BLaER1 (cell line): ENCODE results near the gene NRARP.

Experiments used
- H3K27ac ChIP-seq: shearing (Covaris generic); formaldehyde crosslinking; 2 replicates; pipeline ENCODE4 v1.8.1; 2022
- H3K27me3 ChIP-seq: shearing (Covaris generic); formaldehyde crosslinking; 2 replicates; pipeline ENCODE4 v1.8.1; 2022
- H3K36me3 ChIP-seq: shearing (Covaris generic); formaldehyde crosslinking; 2 replicates; pipeline ENCODE4 v1.8.1; 2022
- H3K4me1 ChIP-seq: shearing (Covaris generic); formaldehyde crosslinking; 2 replicates; pipeline ENCODE4 v1.8.1; 2022
- H3K4me2 ChIP-seq: shearing (Covaris generic); formaldehyde crosslinking; 2 replicates; pipeline ENCODE4 v1.8.1; 2022
- H3K4me3 ChIP-seq: shearing (Covaris generic); formaldehyde crosslinking; 2 replicates; pipeline ENCODE4 v1.8.1; 2022
- H3K9ac ChIP-seq: shearing (Covaris generic); formaldehyde crosslinking; 2 replicates; pipeline ENCODE4 v1.8.1; 2022
- H3K9me3 ChIP-seq: shearing (Covaris generic); formaldehyde crosslinking; 2 replicates; pipeline ENCODE4 v1.8.1; 2022
- H4K20me1 ChIP-seq: shearing (Covaris generic); formaldehyde crosslinking; 2 replicates; pipeline ENCODE4 v1.8.1; 2022
- Cebpa-rat ChIP-seq: shearing (Covaris generic); IDR thresholded peaks from 2 replicates; pipeline ENCODE4 v1.8.1; 2022

The NRARP gene

DNA sequence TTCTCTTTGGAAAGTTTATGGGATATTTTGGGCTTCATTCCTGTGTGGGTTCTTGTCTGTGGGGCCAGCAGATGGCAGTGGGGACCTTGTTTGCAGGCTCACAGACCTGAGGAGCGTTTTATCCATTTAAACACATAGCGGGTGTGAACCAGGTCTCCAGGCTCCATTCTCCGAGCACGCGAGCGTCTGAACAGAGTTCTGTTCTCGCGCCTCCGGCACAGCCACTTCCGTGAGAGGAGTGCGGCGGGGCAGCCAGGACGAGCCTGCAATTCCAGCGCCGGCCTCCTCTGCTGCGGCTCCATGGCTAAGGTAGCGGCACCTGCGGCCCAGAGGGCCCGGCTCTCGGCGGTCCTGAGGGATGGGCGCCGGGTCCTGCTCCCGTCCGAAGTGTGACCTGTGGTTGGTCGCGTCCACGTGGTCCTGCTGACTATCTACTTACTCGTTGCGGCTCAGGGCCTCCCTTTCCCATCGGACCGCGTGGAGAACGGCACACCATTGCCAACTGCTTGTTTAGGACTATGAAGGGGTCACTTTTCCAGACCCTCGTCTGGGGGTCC, 7.3 kb downstream of the NRARP start:
- no peak for TF ChIP-seq Cebpa-rat
- Histone ChIP-seq H3K27ac (no peak overlapping the region), H3K27me3 (peaks cover 42% of the 10 kb centered on the region), H3K9me3 (no peaks in the 10 kb centered on the region), H3K4me2 (peak overlapping the region; percentile 87), H3K9ac (no peak overlapping the region), H3K4me3 (peak overlapping the region; percentile 71), H3K4me1 (peaks cover 45% of the 10 kb centered on the region), H3K36me3 (peaks cover 9% of the 10 kb centered on the region), H4K20me1 (peaks cover 35% of the 10 kb centered on the region)

GRCh38 chr9:137294091-137294680, 7.9 kb downstream of the NRARP start:
- peaks cover 30% of the 10 kb centered on the region for H4K20me1 ChIP-seq
- H3K9ac ChIP-seq, result no peak overlapping the region
- H3K4me3 ChIP-seq, result no peak overlapping the region
- peaks cover 40% of the 10 kb centered on the region for H3K4me1 ChIP-seq
- peaks cover 36% of the 10 kb centered on the region for H3K27me3 ChIP-seq
- no peak for TF ChIP-seq Cebpa-rat
- H3K36me3 ChIP-seq, result peaks cover 7% of the 10 kb centered on the region
- no peaks in the 10 kb centered on the region for H3K9me3 ChIP-seq
- 0 out of 2 replicates have a peak overlapping the region, but pooled peaks have one; percentile 87 for H3K4me2 ChIP-seq
- no peak overlapping the region for H3K27ac ChIP-seq

- Histone ChIP-seq H3K4me2 (no peak overlapping the region), H4K20me1 (peaks cover 24% of the 10 kb centered on the region), H3K27ac (no peak overlapping the region), H3K27me3 (peaks cover 30% of the 10 kb centered on the region), H3K4me1 (peaks cover 34% of the 10 kb centered on the region), H3K36me3 (peaks cover under 1% of the 10 kb centered on the region; the same call in 1 of the 2 replicates), H3K4me3 (no peak overlapping the region), H3K9me3 (no peaks in the 10 kb centered on the region), H3K9ac (no peak overlapping the region)
- no peak for TF ChIP-seq Cebpa-rat
Measured at GRCh38 chr9:137293482-137294090, 8.5 kb downstream of the NRARP start.

DNA sequence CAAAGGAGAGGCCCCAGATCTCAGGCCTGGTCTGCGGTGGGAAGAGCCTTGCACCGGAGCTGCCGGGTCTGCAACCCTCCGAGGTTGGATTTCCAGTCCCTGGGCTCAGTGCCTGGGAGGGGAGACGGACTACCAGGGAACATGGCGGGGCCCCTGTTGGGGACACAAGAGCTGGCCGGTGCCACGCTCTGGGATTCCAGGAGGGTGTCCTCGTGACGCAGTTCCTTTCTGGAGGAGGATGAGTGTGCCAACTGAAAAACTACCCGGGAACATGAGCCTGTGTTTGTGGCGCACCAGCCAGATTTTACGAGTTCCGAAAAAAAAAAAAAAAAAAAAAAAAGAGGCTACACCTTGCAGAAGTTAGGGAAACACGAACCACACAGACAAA, 9.0 kb downstream of the NRARP start:
- Histone ChIP-seq H3K4me2 (no peak overlapping the region), H3K4me1 (peaks cover 29% of the 10 kb centered on the region), H4K20me1 (peaks cover 19% of the 10 kb centered on the region), H3K9me3 (no peaks in the 10 kb centered on the region), H3K27me3 (peaks cover 26% of the 10 kb centered on the region), H3K36me3 (no peaks in the 10 kb centered on the region), H3K9ac (no peak overlapping the region), H3K27ac (no peak overlapping the region), H3K4me3 (no peak overlapping the region)
- no peak for TF ChIP-seq Cebpa-rat

DNA sequence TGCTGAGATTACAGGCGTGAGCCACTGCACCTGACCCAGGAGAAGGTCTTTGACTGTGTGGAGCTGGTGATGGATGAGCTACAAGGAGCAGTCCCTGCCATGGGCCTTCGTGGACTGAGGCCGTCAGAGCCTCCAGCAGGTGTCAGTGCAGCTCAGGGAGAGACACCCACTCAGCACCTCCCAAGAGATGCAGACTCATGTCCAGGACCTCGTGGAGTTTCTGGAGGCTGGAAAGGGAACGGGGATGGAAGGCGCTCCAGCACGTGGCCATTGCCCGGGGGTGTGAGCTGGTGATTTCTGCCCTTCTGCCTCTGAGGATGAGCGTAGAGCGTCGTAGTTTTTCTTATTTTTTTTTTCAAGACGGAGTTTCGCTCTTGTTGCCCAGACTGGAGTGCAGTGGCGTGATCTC, 15.1 kb downstream of the NRARP start:
- Histone ChIP-seq H3K4me3 (no peak overlapping the region), H3K27ac (no peak overlapping the region), H3K27me3 (no peaks in the 10 kb centered on the region), H4K20me1 (no peaks in the 10 kb centered on the region), H3K4me1 (peaks cover 32% of the 10 kb centered on the region), H3K4me2 (peak overlapping the region; percentile 19), H3K9ac (no peak overlapping the region), H3K9me3 (peaks cover 5% of the 10 kb centered on the region; the same call in 1 of the 2 replicates), H3K36me3 (no peaks in the 10 kb centered on the region)
- no peak for TF ChIP-seq Cebpa-rat

- H3K27ac ChIP-seq, result peak overlapping the region; percentile 65
- peaks cover 75% of the 10 kb centered on the region for H3K4me1 ChIP-seq
- H3K9ac ChIP-seq, result 0 out of 2 replicates have a peak overlapping the region, but pooled peaks have one; percentile 41
- peak overlapping the region; percentile 92 for H3K4me2 ChIP-seq
- H3K9me3 ChIP-seq, result peaks cover 5% of the 10 kb centered on the region; the same call in 1 of the 2 replicates
- peaks cover 5% of the 10 kb centered on the region; the same call in 1 of the 2 replicates for H4K20me1 ChIP-seq
- TF ChIP-seq Cebpa-rat, result no peak
- H3K36me3 ChIP-seq, result peaks cover 16% of the 10 kb centered on the region; the same call in 1 of the 2 replicates
- peak overlapping the region; percentile 57 for H3K4me3 ChIP-seq
- H3K27me3 ChIP-seq, result no peaks in the 10 kb centered on the region
Measured at GRCh38 chr9:137281345-137282116, 20.5 kb downstream of the NRARP start.

DNA sequence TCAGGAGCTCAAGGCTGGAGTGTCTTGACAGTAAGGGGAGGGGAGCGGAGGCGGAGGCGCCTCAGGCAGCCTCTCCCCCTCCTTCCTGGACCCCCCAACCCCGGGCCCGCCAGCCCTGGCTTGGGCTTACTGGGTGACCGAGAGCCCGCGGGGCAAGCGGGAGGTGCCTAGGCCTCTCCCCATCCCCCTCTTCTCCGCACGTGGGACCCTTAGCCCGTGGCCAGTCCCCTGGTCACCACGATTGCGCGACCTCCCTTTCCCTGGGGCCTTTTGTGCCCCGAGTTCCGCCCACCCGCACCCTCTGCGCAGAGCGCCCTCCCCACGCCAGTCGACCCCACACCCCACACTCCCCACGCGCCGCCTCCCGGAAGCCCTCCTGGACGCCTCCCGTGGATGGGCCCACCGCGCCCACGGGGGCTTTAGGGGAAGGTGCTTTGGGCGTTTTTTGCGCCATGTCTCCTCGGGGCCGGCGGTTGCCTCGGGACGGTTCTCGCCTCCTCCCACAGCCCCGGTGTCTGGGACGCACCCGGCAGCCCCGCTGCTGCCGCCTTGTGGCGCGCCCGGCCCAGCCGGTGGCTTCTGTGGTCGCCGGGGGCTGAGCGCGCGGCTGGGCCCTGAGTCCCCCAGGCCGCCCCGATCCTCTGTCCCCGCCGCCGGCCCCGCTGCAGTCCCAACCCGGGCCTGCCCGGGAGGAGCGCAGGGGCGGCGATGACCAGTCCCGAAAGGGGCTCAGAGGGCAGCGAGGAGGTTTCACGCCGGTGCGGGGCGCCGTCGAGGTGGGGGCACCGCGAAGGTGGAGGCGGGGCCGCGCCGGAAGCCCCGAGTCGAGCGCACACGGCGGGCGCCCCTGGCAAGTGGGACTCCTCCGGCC, 21.4 kb downstream of the NRARP start:
- peaks cover 5% of the 10 kb centered on the region; the same call in 1 of the 2 replicates for H3K9me3 ChIP-seq
- H3K4me2 ChIP-seq, result peak overlapping the region; percentile 92
- H3K27me3 ChIP-seq, result no peaks in the 10 kb centered on the region
- peaks cover 78% of the 10 kb centered on the region for H3K4me1 ChIP-seq
- H3K4me3 ChIP-seq, result peak overlapping the region; percentile 57
- H4K20me1 ChIP-seq, result peaks cover 5% of the 10 kb centered on the region; the same call in 1 of the 2 replicates
- H3K36me3 ChIP-seq, result peaks cover 16% of the 10 kb centered on the region; the same call in 1 of the 2 replicates
- H3K9ac ChIP-seq, result 0 out of 2 replicates have a peak overlapping the region, but pooled peaks have one; percentile 41
- no peak for TF ChIP-seq Cebpa-rat
- peak overlapping the region; percentile 65 for H3K27ac ChIP-seq

DNA sequence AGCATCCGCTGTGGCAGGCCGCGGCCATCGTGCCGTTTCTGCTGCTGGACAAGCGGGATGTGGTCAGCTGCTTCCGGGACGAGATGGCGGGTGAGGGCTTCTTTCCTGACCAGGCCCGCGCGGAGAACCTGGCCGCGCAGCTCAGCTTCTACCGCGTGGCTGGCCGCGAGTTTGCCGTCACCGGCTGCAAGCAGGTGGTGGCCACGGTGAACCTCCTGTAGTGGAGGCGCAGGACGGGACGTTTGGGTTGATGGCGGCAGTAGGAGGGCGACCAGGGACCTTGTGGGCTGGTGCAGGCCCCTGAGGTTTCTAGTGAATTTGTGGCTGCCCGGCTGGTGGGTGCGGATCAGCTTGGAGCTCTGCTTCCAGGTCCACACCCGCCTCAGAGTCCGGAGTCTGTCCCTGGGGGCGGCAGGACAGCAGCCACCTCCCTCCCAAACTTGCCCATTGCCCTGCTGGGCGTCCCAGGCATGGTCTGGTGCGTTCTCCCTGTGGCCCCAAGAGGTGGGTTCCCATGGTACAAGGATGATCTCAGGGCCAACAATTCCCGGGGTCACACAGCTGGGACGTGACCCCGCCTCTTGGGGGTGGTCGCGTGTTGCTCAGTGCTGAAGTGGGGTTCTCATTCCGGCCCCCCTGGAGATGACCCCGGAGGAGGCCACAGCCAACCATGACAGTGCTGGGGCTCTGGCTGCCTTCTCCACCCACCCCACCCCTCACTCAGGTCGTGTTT, 22.2 kb downstream of the NRARP start:
- Histone ChIP-seq H3K4me2 (peak overlapping the region; percentile 92), H3K4me3 (peak overlapping the region; percentile 57; the same call in 1 of the 2 replicates), H3K4me1 (peaks cover 86% of the 10 kb centered on the region), H4K20me1 (peaks cover 5% of the 10 kb centered on the region; the same call in 1 of the 2 replicates), H3K27ac (peak overlapping the region; percentile 65), H3K9me3 (0 out of 2 replicates have a peak, but pooled peaks cover under 1% of the 10 kb centered on the region), H3K27me3 (no peaks in the 10 kb centered on the region), H3K9ac (0 out of 2 replicates have a peak overlapping the region, but pooled peaks have one; percentile 41), H3K36me3 (peaks cover 16% of the 10 kb centered on the region; the same call in 1 of the 2 replicates)
- TF ChIP-seq Cebpa-rat, result no peak
